GM18868 (cell line): ENCODE measurements around the gene SCN10A.

ENCODE experiments used
- ATAC-seq: cut with Tn5 transposase; IDR thresholded peaks from one replicate; pipeline ENCODE4 v1.9.1; 2021; ENCODE audit warnings: mild to moderate bottlenecking, moderate library complexity; ENCODE audit not compliant: unreplicated experiment

The SCN10A gene

DNA sequence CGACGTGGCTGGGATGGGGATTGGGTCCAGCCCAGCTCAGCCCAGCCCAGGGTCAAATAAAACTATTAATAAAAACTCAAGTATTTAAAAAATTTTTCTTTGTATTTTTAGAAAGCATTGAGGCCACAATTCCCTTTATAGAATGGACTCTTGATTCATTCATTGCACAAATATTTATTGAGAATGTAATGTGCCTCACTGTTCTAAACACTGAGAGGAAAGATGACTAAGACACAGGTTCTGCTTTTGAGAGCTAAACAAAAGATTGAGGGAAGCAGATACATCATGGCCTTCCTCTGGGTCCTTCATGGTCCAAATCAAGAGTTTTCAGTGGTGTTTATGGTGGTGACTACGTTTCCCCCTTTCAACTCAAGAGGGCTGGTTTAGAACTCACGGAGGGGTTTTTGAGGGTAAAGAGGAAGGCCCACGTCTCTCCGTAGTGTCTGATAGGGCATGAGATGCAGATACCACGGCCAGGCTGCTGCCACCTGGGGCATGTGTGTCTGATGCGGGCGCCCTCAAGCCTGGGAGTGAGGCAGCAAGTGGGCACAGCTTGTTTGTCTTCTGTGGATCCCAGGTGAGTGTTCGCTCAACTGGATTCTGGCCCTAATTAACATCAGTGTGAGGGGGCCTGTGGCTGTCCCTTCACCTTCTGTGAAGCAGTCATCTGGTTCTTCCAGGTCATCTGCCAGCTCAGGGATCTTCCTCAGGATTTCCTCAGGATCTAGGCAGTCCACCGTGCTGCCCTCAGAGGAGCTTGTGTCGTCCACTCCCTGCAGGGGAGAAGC is 93.0 kb downstream of the SCN10A start:
- ATAC-seq: no peak

DNA sequence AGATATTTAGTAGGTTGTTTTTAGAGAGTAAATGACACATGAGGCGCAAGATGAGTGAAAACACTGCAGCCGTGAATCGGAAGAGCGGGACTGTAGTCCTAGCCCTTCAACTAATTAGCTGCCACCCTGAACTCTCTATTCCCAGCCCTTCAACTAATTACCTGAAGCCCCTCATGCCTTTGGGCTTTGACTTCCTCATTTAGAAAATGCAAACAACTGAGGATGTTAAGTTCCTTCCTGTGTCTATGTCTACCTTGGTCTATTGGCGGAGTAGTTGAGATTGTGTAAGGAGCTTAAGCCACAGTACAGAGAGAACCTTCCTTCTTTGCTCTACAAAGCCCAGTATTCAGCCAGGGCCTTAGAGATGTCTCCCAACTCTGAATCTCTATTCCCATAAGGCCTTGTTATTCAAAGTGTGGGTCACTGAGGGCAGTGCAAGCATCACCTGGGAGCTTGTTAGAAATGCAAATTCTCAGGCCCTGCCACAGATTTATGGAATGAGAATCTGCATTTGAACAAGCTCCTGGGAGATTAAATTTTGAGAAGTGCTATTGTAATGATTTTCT is 94.7 kb downstream of the SCN10A start:
- no peak for ATAC-seq

DNA sequence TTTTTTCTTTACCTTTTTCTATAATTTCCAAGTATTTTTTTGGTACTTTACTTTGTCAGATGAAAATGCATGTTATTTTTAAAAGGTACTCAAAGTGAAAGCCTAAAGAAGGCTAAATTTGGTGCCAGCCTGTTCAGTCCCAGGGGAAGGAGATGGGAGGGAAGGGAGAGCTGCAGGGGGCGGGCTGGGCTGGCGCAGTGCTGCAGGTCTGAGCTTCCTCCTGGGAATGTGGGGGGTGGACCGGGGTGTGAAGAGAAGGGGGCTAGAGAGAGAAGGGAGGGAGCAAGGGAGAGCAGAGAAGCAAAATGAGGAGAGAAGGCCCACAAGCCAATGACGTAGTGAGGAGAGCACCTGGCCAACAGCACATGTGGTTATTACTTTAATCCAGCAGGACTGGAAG is 95.6 kb downstream of the SCN10A start:
- no peak for ATAC-seq

DNA sequence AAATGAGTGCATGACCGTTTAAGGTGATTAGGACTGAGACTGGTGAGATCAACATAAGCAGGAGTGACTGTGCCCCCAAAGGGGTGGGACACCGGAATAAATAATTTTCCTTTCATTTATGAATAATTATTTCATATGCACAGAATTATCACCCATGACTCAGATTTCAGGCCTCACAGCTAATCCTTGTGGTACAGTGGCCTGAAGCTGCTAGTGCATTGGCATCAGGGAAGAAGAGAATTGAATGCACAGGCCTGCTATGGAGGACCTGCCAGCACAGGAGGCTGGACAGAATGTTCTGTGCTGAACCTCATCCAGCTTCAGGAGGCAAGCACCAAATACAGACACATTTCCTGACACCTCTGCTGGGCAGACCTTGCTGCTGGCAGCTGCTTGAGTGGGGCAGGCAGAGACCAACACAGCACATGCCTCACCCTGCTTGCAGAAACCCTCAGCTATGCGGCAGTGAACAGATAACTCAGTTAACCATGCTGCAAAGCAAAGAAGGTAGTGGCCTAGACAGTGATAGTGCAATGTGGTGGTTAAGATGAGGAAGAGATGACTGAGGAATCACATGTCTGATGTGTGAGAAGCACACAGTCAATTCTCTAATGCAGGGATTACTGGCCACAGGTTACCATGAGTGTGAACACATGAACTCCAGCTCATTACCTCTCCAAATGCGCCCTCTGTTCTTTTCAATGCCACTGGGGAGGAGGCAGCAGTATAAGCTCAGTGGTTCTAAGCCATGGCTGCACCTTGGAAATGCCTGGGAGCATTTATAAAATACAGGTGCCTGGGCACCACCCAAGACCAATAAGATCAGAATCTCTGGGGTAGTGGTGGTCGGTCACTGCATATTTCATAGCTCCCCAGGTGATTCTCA is 98.4 kb downstream of the SCN10A start:
- ATAC-seq: no peak

DNA sequence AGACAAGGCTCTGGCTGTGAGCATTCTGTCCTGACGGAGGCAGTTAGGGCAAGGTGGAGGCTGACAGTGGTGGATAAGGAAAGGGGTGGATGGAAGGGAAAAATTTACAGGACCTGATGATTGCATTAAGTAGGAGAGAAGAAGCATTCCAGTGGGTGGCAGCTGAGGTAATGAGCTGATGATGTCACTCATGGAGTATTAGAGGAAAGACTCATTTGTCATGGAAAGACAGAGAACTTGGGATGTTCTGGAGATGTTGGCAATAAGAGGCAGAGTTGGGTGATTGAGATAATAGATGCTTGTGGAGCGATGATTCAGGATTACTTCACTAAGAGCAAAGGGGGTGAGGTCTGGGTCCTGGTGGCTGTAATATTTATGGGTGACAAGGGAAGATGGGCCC is 102.9 kb downstream of the SCN10A start:
- no peak for ATAC-seq

DNA sequence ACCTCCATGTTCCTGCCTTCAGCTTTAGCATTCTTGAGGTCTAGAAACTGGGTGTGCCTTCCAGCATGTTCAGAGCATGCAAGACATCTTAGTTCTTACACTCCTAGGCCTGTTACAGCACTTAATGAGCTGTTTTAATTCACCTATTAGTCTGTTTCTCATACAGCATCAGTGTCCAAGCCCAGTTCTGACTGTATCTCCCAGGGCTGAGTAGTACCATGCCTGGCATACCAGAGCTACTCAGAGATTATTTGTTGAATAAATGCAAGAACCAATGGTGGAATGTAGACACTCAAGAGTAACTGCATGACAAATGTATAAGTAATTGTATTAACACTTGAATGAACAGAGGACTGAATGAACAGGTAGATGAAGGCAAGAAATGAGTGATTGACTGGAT is 104.7 kb downstream of the SCN10A start:
- no peak for ATAC-seq

DNA sequence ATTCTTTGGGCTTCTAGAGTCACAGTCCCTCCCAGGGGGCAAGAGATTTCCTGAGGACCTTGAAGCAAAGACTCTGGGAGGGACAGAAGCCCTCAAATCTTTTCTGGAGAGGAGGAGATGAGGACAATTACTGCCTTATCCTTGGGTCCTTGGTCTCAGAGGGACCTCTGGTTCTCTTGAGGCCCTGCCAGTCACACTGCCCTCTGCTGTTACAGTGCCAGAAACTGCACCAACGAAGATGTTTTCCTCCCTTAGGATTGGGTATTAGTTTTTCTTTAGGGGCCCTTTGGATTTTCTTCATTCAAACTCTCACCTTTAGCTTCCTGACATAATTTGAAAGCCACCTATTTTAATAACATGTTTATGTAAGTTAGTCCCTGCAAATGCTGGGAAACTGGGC is 108.3 kb downstream of the SCN10A start:
- ATAC-seq: no peak

DNA sequence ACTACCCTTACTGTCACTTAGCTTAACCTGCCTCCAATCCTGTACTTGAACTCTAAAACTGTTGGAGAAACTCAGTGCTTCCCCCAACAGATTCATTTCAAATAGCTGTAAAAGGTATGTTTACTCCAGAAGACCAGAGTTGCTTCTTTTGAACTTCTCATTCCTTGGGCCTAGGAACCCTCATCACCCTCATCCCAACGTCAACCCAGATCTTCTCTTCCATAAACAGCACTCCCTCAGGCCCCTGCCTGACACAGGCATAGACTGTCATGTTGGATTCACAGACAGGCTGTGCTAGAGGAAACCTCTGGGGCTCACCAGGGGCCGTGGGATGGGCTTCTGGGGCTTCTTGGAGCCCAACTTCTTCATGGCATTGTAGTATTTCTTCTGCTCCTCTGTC is 109.1 kb downstream of the SCN10A start:
- ATAC-seq: no peak

DNA sequence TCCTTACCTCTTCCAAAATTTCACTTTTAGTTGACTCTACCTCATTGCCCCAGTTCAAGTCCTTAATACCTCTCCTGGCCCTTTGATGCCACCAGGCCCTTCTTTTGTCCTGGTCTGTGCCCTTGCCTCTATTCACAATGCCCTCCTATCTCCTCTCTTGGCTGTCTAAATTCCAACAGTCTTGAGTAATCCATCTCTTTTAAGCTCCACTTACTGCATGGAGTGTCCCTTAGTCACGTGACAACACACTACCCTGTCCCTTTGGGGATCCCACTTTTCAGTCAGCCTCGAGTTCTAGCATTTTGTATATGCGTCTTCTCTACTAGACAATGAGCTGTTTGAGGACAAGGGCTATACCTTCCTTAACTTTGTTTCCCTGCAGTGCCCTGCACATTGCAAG is 113.8 kb downstream of the SCN10A start:
- no peak for ATAC-seq

DNA sequence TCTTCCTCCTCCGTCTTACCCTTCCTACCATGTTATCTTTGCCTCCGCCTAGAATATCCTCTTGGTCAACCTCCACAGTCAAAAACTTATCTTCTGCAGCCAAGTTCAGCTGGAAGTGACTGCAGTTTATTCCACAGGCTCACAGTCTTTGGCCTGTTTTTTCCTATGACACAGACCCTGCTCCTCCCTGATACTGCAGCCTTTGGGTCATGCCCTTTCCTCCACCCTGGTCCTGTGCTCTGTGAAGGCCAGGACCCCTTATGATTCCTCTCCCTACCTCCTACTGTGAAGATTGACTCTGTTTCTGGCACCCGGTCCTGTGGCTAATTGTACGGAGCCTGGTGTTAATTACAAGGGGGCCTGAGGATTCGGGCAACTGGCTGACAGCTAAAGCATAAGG is 117.3 kb downstream of the SCN10A start:
- ATAC-seq: no peak

DNA sequence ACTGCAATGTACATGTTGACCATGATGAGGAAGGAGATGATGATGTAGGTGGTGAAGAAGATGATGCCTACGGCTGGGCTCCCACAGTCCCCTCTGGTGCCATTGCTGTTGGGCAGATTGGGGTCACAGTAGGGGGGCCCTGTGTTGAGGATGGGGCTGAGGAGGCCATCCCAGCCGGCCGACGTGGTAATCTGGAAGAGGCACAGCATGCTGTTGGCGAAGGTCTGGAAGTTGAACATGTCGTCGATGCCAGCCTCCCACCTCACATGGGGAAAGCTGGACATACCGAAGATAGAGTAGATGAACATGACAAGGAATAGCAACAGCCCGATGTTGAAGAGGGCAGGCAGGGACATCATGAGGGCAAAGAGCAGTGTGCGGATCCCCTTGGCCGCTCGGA is 118.0 kb downstream of the SCN10A start:
- no peak for ATAC-seq

DNA sequence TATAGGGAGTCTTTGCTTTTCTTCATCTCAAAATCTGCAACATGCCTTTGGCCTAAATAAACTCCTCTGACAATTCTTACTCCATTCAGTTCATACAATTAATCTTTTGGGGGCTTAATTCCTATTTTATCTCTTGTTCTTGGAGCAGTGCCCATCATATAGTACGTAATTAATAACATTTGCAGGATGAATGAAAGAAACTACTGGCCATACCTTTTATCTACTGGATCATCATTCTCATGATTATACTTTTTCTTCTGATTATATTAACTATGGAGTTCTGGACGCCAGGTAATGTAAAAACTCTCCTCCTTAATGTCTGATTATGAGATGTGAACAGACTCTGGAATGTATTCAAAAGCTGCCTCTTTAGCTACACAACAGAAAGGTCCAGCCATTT is 120.0 kb downstream of the SCN10A start:
- ATAC-seq: no peak

DNA sequence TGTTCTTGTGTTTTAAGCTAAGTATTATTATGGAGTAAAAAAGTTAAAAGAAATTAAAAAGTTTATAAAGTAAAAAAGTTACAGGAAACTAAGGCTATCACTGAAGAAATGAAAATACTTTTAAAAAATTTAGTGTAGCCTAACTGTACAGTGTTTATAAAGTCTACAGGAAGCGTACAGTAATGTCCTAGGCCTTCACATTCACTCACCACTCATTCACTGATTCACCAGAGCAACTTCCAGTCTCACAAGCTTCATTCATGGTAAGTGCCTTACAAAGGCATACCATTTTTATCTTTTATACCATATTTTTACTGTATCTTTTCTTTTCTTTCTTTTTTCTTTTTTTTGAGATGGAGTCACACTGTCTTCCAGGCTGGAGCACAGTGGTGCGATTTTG is 125.8 kb downstream of the SCN10A start:
- no peak for ATAC-seq

DNA sequence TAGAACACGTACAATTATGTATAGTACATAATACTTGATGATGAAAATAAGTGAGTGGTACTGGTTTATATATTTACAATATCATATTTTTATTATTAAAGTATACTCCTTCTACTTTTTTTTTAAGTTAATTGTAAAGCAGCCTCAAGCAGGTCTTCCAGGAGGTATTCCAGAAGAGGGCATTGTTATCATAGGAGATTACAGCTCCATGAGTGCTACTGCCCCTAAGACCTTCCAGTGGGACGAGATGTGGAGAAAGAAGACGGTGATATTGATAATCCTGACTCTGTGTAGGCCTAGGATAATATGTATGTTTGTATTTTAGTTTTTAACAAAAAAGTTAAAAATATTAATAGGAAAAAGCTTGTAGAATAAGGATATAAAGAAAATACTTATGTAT is 126.2 kb downstream of the SCN10A start:
- ATAC-seq: no peak

DNA sequence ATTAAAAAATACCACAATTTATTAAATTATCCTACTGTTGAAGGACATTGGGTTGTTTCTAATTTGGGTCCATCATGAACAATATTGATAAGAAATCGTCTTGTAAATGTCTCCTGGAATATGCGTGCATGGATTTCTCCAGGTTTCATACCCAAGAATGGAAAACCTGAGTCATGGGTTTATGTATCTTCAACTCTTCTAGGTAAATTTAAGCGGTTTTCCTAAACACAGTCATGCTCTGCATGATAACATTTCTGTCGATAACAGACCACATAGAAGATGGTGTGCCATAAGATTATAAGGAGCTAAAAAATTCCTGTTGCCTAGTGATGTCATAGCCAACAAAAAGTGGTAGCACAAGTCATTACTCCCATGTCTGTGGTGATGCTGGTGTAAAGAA is 126.7 kb downstream of the SCN10A start:
- no peak for ATAC-seq

DNA sequence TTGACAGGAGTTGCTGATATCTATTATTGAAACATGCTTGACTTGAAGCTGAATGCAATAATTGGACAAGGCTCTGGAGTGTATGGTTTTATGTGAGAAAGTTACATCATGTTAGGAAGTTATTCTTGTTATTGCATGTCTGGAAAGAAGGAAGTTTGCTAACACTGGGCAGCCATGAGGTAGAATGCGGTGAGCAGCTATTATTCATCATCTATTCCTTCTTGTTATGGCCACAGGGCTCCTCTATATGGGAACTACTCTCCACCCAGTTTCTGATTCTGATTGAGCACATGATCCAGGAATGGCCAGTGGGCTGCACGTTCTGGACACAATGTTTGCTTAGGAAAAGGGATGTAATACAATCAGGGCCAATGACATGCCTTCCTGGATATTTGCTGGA is 128.7 kb downstream of the SCN10A start:
- no peak for ATAC-seq

DNA sequence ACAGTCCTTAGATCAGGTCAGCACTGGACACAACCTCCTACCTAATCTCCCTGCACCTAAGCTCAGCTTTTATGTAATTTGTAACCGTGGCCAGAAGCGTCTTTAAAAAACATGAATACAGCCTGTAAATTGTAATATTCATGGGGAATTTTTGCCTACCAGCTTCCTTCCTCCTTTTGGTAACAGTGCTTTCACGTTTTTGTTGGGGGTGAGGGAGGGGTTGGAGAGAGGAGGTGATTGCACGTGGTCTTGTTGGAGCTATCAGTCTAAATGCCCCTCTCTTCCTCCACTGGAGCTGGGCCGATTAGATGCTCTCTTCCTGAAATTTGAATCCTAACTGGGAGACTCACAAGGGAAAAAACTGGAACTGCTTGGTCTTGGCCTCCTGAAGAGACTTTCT is 131.5 kb downstream of the SCN10A start:
- ATAC-seq: no peak

DNA sequence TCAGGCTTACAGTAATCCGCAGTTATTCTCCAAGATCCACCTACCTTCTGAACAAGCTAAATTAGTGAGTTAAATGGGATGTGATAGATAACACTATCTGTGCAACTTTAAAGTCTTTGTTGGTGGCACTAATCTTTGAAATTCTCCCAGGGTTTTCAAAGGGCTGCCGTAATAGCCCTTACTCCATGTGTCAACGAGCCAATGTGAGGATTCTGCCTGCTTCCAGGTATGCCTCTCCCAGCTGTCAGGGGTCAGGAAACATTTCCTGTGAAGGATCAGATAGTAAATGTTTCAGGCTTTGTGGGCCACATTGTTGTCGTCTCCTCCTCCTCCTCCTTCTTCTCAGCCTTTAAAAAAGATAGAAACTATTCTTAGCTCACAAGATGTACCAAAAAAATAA is 146.3 kb downstream of the SCN10A start:
- no peak for ATAC-seq

DNA sequence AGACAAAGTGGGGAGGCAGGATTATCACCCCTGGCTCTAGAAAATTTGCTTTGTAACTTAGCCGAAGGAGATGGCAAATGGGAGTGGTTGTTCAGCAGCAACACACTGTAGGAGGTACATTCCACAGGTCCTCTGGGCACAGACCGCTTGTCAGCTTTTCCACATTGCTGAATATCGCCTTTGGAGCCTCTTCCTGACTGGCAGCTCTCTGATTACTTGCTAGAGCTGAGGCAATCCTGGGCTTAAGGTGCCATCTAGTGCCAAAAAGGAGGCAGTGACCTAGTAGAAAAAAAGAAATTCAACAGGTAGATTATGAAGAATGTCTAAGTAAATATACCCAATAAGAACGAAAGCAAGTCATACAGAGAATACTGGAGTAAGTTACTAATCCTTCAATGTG is 153.5 kb downstream of the SCN10A start:
- no peak for ATAC-seq

DNA sequence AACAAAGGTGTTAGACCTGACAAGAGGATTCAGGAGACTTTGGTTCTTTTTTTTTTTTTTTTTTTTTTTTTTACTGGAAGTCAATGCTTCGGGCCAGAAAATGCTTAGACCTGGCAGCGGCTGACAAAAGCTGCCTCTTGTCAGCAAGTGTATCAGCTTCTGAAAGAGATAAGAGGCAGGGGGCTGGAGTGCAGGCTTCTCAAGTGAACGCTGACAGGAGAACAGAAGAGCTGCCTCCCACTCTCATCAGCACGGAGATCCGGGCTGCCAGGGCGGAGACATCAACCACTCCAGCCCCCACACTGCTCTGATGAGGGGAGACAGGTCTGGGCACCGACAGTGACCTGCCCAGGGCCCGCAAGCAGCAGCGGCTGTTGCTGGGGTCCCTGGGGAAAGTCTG is 157.2 kb downstream of the SCN10A start:
- ATAC-seq: no peak

DNA sequence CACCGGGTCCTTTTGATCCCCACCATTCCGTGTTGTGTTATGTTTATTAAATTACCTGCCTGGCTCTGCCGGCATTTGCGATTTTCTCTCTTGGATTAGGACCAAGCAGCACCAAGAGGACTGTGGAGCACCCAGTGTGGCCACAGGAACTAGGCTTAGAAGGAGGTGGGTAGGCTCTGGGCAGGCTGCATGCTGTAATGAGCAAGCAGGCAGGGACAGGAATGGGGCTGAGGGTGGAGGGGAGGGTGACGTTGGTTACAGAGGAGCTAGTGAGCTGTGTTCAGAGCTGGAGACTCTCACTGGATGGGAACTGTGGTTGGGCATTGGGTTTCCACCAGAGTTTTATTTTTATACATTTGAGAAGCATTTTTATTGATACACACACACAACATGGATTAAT is 158.6 kb downstream of the SCN10A start:
- no peak for ATAC-seq

DNA sequence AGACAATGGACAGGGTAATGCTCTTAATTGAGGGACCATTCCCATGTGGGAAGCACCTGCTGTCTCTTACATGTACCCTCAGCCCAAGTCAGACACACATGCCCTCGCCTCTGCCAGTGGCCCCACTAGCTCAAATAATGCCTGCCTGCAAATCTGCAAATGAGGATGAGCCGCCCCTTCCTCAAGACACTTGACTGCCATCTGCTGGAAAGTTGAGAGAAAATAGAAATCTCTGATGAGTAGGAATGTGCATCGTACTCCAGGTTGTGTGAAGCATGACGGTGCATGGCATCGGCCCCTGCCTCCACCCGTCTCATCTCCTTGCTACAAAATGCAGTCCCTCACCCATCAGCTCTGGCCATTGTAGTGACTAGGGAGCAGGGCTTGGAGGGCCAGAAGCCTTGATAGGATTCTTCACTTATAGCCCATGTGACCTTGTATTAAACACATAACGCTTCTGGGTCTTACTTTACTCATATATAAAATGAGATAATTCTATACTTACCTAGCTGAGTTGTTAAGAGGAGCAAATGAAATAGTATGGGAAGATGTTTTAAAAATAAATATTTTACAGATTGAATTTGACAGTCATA is 160.2 kb downstream of the SCN10A start:
- ATAC-seq: peak; percentile 45
